ENCODE measurements around the gene IL15RA. TPM values are rescaled to one million over a fixed set of nuclear protein-coding genes. Genes with fewer than 3 reads are reported as not detected.
"Not testable (repeated sequence)": the region's sequence is repeated elsewhere in the genome, so short reads cannot be mapped to it uniquely, and the experiment has no call there.

IL15RA gene
- total RNA-seq, 2 experiments from 2014 or later, result 20.1 to 20.2 TPM

DNA sequence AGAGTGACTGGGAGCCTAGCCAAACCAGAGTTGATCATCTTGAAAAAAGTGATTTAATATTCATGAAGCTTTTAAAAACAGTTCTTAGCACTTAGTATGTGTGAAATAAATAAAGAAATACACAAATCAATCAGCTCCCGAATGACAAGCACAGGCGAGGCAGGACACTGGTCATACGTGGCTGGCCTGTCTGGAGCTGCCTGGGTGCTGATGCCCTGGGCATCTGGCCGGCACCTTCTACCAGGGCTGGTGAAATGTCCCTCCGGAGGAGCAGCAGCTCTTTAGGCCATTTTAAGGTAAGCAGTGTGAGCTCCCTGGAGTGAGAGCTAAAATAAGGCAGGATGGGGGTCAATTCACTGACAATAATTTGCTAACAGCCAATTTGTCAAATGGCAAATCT lies 23.7 kb downstream of the IL15RA start:
- Mint-ChIP-seq H3K36me3 (peaks cover 22% of the 10 kb centered on the region), H3K4me3 (no peak overlapping the region), H3K27ac (no peak overlapping the region), H3K27me3 (no peaks in the 10 kb centered on the region), H3K4me1 (ENCODE audit: low read depth) (no peaks in the 10 kb centered on the region), H3K9me3 (no peaks in the 10 kb centered on the region)
- intact Hi-C loops (cut with micrococcal nuclease), result no loop called here
- CTCF ChIA-PET, result no interaction called here
- DNase-seq, result no peak
- POLR2A ChIA-PET, result no interaction called here

DNA sequence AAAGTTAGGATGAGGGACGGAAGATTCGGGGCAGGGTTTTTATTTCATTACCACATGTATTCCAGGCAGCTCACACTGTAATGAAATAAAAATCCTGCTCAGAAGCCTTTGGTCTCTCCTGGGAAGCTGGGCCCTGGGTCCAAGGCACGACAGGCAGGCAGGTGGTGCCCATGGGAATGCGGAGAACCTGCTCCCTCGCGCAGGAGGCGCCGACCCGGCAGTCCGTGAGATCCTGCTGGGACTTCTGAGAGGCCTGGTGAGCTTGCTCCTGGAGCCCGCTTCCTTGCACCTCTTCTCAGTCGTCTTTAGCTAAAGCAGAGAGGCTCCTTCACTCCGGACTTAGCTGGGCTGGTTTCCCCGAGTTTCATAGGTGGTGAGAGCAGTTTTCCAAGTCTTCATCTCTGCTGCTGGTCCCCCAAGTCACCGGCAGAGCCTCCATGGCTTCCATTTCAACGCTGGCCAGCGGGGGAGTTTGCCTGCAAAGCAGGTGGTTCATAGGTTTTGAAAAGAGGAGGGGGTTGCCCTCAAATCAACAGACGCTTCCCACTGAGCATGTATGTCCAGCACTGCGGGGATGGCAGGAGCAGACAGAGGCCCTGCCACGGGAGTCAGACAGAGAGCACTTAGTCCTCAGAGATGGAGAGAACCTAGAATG lies 24.5 kb downstream of the IL15RA start:
- H3K4me1 Mint-ChIP-seq (ENCODE audit: low read depth), result no peaks in the 10 kb centered on the region
- intact Hi-C loops (cut with micrococcal nuclease), result no loop called here
- no peaks in the 10 kb centered on the region for H3K27me3 Mint-ChIP-seq
- H3K4me3 Mint-ChIP-seq, result no peak overlapping the region
- H3K9me3 Mint-ChIP-seq, result no peaks in the 10 kb centered on the region
- ChIA-PET CTCF (no interaction called here), POLR2A (no interaction called here)
- no peak for DNase-seq
- H3K27ac Mint-ChIP-seq, result no peak overlapping the region
- peaks cover 18% of the 10 kb centered on the region for H3K36me3 Mint-ChIP-seq

DNA sequence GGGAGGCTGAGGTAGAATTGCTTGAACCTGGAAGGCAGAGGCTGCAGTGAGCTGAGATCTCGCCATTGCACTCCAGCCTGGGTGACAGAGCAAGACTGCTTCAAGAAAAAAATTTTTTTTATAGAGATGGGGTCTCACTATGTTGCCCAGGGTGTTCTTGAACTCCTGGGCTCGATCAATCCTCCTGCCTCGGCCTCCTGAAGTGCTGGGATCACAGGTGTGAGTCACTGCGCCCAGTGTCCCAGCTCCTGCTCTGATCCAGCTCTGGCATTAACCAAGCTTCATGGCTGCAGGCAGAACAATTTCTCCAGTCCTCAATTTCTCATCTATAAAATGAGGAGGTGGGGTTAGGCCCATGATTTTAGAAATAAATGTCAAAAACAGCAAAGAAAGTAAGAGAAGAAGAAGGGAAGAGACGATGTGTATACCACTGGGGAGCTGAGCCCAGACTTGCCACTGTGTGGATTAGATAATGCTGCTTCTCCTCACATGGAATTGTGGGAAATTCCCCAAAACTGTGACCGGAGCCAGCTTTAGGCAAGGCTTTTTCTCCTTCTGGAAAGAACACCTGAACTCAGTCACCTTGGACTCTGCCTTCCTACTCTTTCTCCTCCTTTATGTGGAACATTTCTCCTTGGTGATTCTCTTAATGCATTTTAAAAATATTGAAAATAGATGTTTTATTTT lies 25.5 kb downstream of the IL15RA start:
- CTCF ChIA-PET, result no interaction called here
- intact Hi-C loops (cut with micrococcal nuclease), result no loop called here
- H3K9me3 Mint-ChIP-seq, result no peaks in the 10 kb centered on the region
- DNase-seq, result no peak
- H3K36me3 Mint-ChIP-seq, result peaks cover 17% of the 10 kb centered on the region
- no peak overlapping the region for H3K4me3 Mint-ChIP-seq
- no peak overlapping the region for H3K27ac Mint-ChIP-seq
- POLR2A ChIA-PET, result no interaction called here
- no peaks in the 10 kb centered on the region for H3K4me1 Mint-ChIP-seq (ENCODE audit: low read depth)
- no peaks in the 10 kb centered on the region for H3K27me3 Mint-ChIP-seq

DNA sequence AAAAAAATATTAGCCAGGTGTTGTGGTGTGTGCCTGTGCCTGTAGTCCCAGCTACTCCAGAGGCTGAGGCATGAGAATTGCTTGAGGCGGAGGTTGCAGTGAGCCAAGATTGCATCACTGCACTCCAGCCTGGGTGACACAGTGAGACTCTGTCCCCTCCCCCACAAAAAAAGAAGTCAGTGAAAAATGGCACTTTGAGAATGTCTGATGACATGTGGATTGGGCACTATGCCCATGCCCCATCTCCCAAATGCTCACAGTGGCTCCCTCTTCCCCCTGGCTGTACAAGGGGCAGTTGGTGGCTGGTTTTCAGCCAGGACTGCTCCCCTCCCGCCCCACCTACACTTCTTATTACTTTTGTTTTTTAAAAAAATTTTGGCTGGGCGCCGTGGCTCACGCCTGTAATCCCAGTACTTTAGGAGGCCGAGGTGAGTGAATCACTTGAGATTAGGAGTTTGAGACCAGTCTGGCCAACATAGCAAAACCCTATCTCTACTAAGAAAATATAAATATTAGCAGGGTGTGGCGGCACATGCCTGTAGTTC lies 26.1 kb downstream of the IL15RA start:
- Mint-ChIP-seq H3K27me3 (no peaks in the 10 kb centered on the region), H3K4me1 (ENCODE audit: low read depth) (peaks cover under 1% of the 10 kb centered on the region), H3K27ac (no peak overlapping the region), H3K9me3 (no peaks in the 10 kb centered on the region), H3K4me3 (no peak overlapping the region), H3K36me3 (peaks cover 14% of the 10 kb centered on the region)
- ChIA-PET POLR2A (no interaction called here), CTCF (interaction anchor here (0.6 to 1.0 kb wide), 2 partner anchors 26 to 75 kb away, joined by 3 read pairs; partner anchors contain the start of gene IL15RA)
- DNase-seq, result no peak
- intact Hi-C loops (cut with micrococcal nuclease), result no loop called here

DNA sequence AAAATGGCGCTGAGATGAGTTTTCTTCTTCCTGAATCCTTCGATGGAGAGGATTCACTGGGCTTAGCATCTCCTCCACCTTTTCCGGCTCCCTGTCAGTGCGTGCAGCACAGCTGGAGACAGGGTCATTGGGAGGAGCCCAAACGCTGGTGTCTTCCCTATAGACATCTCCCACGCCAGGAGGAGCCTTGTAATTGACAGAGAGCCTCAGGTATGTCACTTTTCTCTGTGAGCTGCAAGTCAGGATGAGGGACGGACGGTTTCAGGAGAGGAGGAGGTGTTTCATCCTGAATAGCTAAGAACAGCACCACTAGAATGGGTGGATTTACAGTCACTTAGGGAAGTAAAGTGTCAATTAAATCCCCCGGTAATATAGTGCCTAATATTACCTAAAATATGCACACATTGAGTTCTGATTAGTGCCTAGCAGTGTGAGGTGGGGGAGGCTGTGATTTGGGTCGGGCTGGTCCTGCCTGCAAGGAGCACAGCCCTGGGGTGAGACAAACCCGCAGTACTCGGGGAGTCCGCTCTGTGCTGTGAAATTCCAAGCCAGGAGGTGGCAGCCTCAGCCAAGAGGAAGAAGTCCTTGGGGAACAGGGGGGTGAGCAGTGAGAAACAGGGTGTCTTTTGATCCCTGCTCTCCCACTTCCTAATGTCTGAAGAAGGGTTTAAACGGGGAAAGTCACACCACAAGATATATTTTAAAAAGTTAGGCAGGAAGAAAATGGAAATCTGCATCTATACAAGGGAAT lies 28.2 kb downstream of the IL15RA start:
- peak; percentile 68 for DNase-seq
- CTCF ChIA-PET, result interaction anchor here (0.9 kb wide), 1 partner anchor 28 kb away, joined by 3 read pairs; no protein-coding TSS in a partner anchor
- Mint-ChIP-seq H3K27ac (no peak overlapping the region), H3K36me3 (peaks cover 12% of the 10 kb centered on the region), H3K27me3 (no peaks in the 10 kb centered on the region), H3K4me3 (no peak overlapping the region), H3K4me1 (ENCODE audit: low read depth) (peaks cover 7% of the 10 kb centered on the region), H3K9me3 (no peaks in the 10 kb centered on the region)
- intact Hi-C loops (cut with micrococcal nuclease), result loop anchor here (1.0 kb wide), 1 partner anchor 137 kb away; no protein-coding TSS in a partner anchor
- POLR2A ChIA-PET, result no interaction called here

DNA sequence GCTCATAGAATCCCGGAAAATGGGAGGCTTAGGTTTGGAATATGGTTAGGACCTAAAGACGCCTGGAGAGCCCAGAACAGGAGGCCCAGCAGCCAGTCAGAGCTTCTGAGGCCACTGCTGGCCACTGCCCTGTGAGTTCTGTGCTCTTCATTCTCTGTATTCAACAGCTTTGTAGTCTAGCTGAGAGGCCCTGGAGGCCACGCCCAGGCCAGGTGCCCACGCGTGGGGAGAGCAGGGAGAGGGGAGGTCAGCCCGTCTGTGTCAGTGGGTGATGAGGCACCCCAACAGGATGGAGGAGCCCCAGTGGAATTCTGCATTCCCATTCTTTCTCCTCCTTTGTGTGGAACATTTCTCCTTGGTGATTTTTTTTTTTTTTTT lies 29.1 kb downstream of the IL15RA start:
- Mint-ChIP-seq H3K27ac (no peak overlapping the region), H3K4me3 (no peak overlapping the region), H3K36me3 (peaks cover 8% of the 10 kb centered on the region), H3K4me1 (ENCODE audit: low read depth) (peaks cover 7% of the 10 kb centered on the region), H3K9me3 (no peaks in the 10 kb centered on the region), H3K27me3 (no peaks in the 10 kb centered on the region)
- intact Hi-C loops (cut with micrococcal nuclease), result no loop called here
- CTCF ChIA-PET, result interaction anchor here (0.9 kb wide), 1 partner anchor 29 kb away, joined by 3 read pairs; no protein-coding TSS in a partner anchor
- POLR2A ChIA-PET, result no interaction called here
- no peak for DNase-seq

DNA sequence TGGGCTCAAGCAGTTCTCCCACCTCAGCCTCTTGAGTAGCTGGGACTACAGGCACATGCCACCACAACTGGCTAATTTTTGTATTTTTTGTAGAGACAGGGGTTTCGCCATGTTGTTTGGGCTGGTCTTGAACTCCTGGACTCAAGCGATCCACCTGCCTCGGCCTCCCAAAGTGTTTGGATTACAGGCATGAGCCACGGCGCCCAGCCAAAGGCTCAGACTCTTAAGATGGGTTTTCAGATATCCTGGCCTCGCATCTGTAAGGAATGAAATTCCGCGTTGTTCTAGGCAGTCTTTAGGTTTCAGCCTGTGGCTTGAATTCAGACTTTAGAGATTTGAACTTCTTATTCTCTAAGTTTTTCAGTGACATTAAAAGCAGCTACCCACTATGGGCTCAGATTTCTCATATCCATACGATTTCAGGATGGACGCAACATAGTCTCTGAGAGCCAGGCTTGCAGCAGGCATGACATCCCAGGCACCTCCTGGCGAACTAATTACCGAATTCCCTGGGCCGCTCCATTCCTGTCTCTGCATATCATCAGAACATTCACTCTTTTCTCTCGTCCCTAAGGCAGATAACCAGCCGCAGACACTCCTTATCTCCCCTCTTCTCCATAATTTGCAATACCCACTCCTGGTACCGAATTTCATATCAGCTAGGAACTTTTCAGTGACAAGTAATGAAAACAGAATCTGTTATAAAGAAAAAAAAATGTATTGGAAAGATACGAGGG lies 29.7 kb downstream of the IL15RA start:
- POLR2A ChIA-PET, result no interaction called here

DNA sequence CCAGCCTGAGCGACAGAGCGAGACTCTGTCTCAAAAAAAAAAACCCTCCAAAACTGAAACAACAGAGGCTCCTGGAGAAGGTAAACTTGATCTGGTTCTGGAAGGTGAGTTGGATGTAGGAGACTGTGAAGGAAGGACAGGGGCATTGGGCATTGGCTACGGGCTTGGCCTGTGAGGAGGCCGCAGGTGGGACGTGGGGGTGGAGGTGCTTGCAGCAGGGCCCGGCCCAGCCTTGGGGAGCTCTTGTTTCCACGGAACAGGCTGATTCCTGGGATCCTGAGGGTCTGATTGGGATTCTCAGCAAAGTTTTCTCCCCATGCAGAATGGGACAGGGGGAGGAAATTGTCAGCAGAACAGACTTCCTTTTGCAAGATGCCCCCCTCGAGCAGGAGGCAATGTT lies 30.6 kb downstream of the IL15RA start:
- DNase-seq, result no peak
- Mint-ChIP-seq H3K27ac (no peak overlapping the region), H3K27me3 (no peaks in the 10 kb centered on the region), H3K4me1 (ENCODE audit: low read depth) (peaks cover 7% of the 10 kb centered on the region), H3K4me3 (no peak overlapping the region), H3K9me3 (no peaks in the 10 kb centered on the region), H3K36me3 (peaks cover under 1% of the 10 kb centered on the region)
- intact Hi-C loops (cut with micrococcal nuclease), result no loop called here
- POLR2A ChIA-PET, result no interaction called here
- CTCF ChIA-PET, result interaction anchor here (1.2 kb wide), 1 partner anchor 68 kb away, joined by 3 read pairs; no protein-coding TSS in a partner anchor

More for the DNA sequence above, 29.7 kb downstream of the IL15RA start:
- intact Hi-C loops (cut with micrococcal nuclease), result no loop called here
- Mint-ChIP-seq H3K36me3 (peaks cover 3% of the 10 kb centered on the region), H3K4me1 (ENCODE audit: low read depth) (peaks cover 7% of the 10 kb centered on the region), H3K27ac (no peak overlapping the region), H3K9me3 (no peaks in the 10 kb centered on the region), H3K4me3 (no peak overlapping the region), H3K27me3 (no peaks in the 10 kb centered on the region)
- no peak for DNase-seq
- CTCF ChIA-PET, result interaction anchor here (1.2 kb wide), 1 partner anchor 67 kb away, joined by 3 read pairs; no protein-coding TSS in a partner anchor

DNA sequence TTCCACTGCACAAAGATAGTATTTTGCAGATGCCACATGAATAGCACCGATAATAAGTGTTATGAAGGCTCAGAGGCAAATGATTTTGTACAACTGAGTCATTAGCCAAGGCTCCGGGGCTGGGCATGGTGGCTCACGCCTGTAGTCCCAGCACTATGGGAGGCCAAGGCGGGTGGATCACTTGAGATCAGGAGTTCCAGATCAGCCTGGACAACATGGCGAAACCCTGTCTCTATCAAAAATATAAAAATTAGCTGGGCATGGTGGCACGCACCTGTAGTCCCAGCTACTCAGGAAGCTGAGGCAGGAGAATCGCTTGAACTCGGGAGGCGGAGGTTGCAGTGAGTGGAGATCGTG lies 30.9 kb downstream of the IL15RA start:
- H3K9me3 Mint-ChIP-seq; H3K27ac Mint-ChIP-seq; H3K36me3 Mint-ChIP-seq; H3K4me1 Mint-ChIP-seq (ENCODE audit: low read depth); H3K27me3 Mint-ChIP-seq; DNase-seq; H3K4me3 Mint-ChIP-seq; POLR2A ChIA-PET; intact Hi-C loops (cut with micrococcal nuclease): not testable (repeated sequence)
- CTCF ChIA-PET, result interaction anchor here (1.2 kb wide), 1 partner anchor 68 kb away, joined by 3 read pairs; no protein-coding TSS in a partner anchor

DNA sequence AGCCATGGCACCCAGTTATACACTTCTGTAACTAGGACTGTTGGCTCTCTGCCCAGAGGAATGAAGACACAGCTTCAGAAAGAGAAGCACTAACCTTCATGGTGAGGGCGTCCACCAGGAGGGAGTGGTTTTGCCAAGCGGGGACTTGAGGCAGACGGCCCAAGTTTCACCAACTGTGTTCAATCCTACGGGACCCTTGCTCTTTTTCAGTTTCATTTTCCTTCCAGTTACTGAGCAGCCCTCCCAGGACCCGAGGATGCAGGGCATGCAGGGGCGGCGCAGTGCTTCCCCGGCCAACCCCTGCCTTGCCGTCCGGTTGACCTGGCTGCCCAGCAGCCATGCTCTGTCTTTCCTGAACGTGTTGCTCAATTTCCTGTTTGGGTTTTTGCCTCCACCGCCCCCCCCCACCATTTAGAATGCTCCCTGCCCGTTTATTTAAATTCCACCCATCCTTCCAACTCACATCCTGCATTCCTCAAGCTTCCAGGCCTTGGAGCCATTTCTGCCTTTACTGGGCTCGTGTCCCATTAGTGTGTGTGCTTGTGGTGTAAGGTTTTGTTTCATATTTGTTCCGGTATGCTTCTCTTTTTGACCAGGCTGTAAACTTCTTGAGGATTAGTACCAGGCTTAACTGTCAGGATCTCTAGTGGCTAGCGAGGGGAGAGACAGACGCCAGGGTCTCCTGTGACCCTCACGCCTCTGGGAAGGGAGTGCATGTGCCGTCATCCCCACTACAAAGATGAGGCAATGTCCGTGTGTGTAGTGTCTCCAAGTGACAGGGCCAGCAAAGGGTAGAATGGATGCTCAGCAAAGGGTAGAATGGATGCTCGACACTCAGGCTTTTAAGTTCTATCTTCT lies 31.6 kb downstream of the IL15RA start:
- H3K27ac Mint-ChIP-seq, result no peak overlapping the region
- no peak for DNase-seq
- H3K9me3 Mint-ChIP-seq, result no peaks in the 10 kb centered on the region
- H3K27me3 Mint-ChIP-seq, result no peaks in the 10 kb centered on the region
- no peaks in the 10 kb centered on the region for H3K36me3 Mint-ChIP-seq
- intact Hi-C loops (cut with micrococcal nuclease), result no loop called here
- peak overlapping the region; percentile 42 for H3K4me3 Mint-ChIP-seq
- ChIA-PET CTCF (no interaction called here), POLR2A (no interaction called here)
- H3K4me1 Mint-ChIP-seq (ENCODE audit: low read depth), result peaks cover 7% of the 10 kb centered on the region

DNA sequence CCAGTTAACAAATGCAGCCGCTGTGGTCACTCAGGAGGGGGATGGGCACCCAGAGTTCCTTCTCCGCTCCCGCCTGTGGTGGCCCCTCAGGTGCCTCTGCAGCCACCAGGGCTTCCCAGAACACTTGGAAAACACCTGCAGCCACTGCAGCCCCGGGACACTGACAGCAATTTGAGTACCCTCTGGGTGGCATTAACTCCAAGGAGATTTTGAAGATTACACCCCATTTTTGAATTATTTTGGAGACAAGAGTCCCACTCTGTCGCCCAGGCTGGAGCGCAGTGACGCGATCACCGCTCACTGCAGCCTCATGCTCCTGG lies 32.2 kb downstream of the IL15RA start:
- ChIA-PET CTCF (no interaction called here), POLR2A (no interaction called here)
- Mint-ChIP-seq H3K4me3 (no peak overlapping the region), H3K9me3 (no peaks in the 10 kb centered on the region), H3K27me3 (no peaks in the 10 kb centered on the region), H3K4me1 (ENCODE audit: low read depth) (peaks cover 7% of the 10 kb centered on the region), H3K36me3 (no peaks in the 10 kb centered on the region), H3K27ac (no peak overlapping the region)
- intact Hi-C loops (cut with micrococcal nuclease), result no loop called here
- DNase-seq, result no peak

All from activated CD4-positive, alpha-beta memory T cell treated with anti-CD3 and anti-CD28 coated beads for 36 hours (primary cell).